NCI-H748 treated with DMSO at 0.1 percent for 48 hours (cell line): Measurements from ENCODE around the gene SLC35G2.
"Not testable (repeated sequence)": the region's sequence is repeated elsewhere in the genome, so short reads cannot be mapped to it uniquely, and the experiment has no call there.

Source experiments
- DNase-seq: peaks from one replicate; lab custom pipeline; 2025; lab: John Stamatoyannopoulos, UW

SLC35G2 gene

DNA sequence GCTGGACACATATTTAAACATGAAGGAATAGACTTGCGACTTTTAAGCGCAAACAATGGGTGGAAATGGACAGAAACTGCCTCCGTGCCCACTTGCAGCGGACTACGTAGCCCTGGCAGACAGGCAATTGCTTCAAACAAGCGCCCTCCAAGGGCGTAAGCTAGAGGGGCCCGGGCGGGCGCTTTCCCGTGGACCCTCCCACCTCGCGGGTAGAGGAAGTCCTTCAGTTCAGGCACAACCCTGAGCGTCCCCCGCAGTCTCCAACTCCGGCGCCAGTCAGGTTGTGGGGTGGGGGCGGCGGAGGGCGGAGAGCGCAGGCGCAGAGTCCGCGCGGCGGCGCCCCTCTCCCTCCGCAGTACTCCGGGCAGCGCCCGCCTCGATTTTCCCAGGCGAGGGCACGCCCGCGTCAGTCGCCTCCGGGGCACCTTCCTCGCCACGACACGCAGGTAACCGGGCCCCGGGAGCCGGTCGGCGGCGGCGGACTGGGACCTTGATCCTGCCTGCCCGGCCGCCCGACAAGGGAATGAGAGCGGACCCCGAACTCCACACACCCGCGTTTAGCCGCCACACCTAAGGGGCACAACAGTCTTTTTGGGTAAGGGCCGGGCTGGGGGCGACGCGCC, at the start of gene SLC35G2:
Gene SLC35G2, plus strand, starts transcription at position 358 of the 623 bp plus-strand sequence. CDS start 35,335 bp downstream, outside the sequence.
- DNase-seq = peak; percentile 39

DNA sequence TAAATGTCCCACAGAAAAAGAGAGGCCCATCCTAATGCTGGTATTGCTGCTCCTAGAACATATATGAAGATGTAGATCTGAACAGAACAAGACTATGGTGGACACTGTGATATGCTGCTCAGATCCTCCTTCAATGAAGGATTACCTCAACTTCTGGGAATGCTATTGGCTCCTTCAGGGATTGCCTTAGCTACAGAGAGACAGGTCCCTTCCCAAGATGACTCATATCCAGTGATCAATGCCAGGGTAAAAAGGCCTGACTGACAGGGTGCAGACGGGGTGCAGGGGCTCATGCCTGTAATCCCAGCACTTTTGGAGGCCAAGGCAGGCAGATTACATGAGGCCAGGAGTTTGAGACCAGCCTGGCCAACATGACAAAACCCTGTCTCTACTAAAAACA, 46.2 kb upstream of the SLC35G2 start:
- DNase-seq = no peak

- no peak for DNase-seq
Observed at GRCh38 chr3:136778865-136779264, 40.1 kb upstream of the SLC35G2 start.

GRCh38 chr3:136780741-136781140, 38.2 kb upstream of the SLC35G2 start:
- DNase-seq = no peak

DNA sequence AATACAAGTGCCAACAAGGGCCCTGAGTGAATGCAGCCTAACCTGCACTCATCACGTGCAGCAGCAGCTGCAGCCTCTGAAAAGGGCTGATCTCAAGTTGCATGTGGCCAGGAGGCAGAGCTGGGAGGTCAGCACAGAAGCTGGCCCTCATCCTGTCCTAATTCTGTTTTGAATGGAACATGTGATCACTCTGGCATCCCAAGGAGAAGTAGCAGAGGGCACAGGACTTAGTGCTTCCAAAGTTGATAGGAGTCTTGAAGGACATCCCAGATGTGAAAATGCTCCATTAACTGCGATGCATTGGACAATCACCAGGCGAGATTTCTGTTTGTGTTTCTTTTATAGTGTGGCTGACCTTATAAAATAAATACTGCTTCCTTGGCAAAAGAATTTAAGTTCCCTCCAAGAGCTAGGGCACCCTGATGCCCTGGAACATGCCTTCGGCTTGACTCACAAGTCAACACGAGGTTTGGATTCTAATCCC, 35.2 kb upstream of the SLC35G2 start:
- DNase-seq = no peak

GRCh38 chr3:136787349-136787748, 31.6 kb upstream of the SLC35G2 start:
- DNase-seq = no peak

DNA sequence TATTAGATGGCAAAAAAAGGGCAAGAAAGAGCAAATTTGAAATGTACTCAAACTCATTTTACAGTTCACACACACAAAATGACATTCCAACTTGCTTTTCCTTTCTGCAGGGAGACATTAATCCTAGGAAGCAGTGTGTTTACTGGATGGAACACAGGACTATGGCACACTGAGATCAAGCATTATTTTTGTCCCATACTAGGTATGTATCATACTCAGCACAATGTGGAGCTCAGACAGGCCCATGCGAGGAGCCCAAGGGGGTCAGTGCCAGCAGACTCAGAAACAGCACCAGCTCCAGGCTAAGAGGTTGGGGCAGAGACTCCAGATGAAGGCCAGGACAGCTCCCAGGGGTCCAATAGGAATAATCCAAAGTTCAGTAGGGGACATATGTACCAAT, 30.8 kb upstream of the SLC35G2 start:
- DNase-seq = no peak

DNA sequence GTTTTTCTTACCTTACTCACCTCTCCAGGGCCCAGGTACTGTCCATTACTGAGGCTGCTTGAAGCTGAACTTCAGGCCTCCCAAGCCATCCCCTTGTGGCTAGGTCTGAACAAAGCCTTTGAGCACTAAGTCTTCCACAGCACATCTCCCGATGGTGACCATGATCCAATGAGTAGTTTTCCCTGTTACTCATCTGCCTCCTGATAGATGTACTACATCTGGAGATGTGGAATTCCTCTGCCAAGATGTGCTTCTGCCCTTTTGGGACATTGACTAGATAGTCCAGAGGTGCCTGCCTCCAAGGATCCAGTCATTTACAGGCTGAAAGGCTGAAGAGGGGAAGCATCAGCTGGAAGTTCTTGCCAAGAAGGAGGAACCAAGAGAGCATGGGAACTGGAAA, 28.9 kb upstream of the SLC35G2 start:
- DNase-seq = no peak

DNA sequence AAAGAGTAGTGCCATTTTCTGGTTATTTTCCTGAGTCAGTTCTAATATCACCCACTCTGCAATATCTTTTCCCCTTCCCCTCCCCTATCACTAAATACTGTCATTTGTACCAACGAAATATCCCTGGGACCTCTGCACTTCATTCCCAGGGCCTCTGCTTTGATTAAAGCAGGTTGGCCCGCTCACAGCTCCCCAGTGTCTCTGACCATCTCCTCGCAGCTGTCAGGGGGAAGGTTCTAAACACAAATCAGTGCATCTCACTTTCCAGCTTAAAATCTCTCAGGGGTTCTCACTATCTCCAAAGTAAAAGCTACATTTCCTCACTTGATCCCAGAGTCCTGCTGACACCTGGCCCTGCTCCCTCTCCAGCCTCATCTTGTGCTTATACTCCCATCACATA, 28.1 kb upstream of the SLC35G2 start:
- DNase-seq = no peak

DNA sequence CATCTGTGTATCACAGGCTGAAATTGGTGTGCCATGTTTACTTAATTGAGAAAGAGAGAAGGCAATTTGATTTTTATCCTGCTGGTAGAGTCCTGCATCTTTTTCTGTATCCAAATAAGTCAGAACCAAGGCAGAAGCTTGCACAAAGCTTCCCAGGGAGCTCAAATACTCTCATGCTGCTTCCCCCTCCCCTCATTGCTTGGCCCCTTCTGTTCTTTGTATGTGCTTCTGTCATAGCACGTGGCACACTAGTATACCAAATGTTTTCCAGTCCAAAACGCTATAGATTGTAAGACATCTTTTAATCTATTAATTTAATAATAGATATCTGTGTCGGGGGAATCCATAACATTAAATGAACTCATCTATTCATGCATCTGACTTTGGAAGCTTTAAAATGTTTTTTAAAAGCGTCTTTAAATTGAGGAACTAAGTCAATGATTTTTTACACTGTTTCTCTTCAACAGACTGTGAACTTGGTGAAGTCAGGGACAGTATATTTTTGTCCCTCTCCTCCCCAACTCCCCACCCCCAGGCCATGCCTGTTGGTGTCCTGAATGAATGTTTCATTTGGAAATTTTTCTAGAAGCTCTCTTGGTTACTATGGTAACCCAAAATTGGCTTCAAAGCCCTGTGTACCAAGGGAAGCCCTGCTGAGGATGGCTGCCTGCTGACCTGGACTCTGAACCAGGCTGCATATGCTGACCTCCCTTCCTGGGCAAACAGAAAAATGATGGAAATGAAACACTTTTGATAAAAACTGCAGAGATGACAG, 26.2 kb upstream of the SLC35G2 start:
- no peak for DNase-seq

DNA sequence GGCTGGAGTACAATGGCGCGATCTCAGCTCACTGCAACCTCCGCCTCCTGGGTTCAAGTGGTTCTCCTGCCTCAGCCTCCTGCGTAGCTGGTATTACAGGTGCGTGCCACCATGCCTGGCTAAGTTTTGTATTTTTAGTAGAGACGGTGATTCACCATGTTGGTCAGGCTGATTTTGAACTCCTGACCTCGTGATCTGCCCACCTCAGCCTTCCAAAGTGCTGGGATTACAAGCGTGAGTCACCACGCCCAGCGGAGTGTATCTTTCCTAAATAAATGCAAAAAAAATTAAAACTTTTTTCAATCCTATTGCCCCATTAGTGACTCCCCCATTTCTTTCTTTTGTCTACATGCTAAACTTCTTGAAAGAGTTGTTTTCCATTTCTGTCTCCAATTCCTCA, 17.8 kb upstream of the SLC35G2 start:
- not testable (repeated sequence) for DNase-seq

- peak; percentile 54 for DNase-seq
Observed at GRCh38 chr3:136802481-136802996, 16.4 kb upstream of the SLC35G2 start.

DNA sequence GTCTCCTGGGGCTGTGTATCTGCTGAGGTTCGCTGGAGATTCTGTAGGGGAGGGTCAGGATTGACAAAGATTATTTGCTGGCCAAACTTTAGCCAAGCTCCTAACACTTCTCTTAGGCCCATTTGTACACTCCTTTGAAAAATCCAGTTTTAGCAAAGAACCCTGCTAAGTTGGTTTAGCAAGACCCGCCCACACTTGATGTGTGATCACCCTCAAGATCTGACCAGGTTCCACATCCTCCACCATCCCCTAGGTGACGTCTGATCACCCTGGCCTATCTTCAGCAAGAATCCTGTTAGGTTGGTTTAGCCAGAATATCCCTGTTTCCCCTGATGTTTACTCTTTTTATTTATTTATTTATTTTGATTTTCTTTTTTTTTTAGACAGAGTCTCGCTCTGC, 14.8 kb upstream of the SLC35G2 start:
- DNase-seq = no peak

DNA sequence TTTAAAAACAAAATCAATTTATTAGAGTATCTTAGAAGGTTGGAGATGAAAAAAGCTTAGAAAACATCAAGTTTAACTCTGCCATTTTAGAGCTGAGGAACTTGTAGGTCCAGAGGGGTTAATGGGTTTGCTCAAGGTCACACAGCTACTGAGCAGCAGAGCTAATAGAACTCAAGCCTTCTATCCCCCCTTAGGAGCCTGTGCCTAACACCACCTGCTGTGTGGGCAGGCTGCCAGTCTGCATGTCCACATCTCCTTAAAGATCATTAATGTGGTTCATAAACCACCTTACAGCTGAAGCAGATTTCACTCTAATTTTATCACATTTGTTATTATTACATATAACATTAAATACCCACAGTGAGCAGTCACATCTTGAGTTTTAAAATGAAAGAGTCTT, 14.1 kb upstream of the SLC35G2 start:
- DNase-seq = no peak

- no peak for DNase-seq
Observed at GRCh38 chr3:136805795-136806194, 13.1 kb upstream of the SLC35G2 start.

- DNase-seq = no peak
Observed at GRCh38 chr3:136811701-136812100, 7.2 kb upstream of the SLC35G2 start.

- no peak for DNase-seq
Observed at GRCh38 chr3:136817448-136817847, 1.5 kb upstream of the SLC35G2 start.

DNA sequence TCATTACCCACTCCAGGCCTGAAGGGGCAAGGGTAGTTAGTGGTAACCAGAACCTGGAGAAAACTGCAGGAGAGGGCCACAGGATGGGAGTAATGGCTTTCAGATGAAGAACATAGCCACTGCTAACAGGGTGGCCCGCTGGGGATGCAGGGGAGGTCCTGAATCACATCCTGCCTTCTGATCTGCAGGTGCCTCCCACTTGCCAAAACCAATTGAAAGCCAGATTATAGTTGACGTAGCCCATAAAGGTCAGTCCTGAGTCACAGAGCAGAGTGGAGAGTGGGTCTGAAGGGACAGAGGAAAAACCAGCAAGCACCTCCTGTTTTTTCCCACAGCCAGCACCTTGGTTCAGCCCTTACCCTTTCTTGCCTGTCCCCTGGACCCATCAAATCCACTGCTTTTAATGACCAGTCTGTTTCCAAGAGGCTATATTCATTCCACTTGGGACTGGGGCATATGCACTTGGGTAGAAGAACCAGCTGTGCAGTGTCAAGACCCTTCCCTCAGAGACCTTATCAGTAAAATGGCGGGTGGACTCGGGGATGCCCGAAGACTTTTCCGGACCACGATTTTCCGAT, 646 bp upstream of the SLC35G2 start:
- DNase-seq = no peak

DNA sequence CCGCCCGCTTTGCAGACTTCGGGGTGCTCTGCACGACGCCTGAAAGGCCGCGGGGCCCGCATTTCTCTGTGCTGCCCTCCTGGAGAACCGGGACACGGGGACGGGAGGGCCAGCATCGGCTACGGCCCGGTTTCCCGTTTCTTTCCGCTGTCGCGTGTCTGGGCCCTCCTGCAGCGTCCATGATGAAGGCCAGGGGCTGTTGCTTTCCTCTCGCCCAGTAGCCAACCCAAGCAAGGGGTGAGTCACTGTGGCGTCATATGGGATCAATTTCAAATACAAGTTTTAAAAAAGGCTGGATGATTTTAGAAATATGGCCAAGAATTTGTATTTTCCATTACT, 435 bp downstream of the SLC35G2 start:
- peak; percentile 5 for DNase-seq

DNA sequence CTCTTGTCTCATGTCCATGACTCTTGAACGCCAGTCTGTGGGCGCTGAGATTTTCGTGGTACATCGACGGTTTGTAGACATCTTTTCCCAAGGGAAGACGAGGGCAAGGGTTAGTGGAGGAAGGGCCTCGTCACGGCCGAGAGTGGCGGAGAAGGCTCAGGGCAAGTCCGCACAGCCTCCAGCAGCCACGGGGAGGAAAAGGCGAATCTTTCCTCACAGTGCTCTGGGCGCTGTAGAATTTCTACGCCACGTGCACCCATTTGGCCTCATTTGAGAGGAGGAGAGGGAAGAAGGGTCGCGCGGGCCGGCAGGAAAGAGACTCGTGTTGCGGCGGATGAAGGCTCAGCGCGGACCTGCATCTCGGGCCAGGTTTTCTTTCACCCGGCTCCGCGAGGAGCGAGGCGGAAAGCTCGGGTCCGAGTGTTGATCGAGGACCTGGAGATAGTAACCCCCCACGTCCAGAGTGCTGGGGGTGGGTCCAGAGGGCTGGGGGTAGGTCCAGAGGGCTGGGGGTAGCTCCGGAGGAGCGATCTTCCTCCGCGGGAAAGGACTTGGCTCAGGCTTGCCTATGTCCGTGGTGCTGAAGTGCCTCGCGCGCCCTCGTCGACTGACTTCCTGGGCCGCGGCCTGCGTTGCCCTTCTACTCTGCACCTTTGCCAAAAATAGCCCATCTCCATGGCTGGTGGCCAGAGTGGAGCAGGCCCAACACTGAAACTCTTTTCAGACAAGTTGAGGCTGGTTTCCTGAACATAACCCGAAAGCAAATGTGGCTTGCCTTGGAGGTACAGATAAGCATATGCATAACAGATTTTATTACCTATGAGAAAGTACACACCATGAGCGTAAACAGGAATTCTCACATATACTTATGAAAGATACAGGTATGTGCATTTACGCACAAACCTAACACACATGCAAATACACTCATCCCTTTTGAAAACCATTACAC, 1.1 kb downstream of the SLC35G2 start:
- DNase-seq = peak; percentile 8

GRCh38 chr3:136831461-136831860, 12.5 kb downstream of the SLC35G2 start:
- DNase-seq = no peak
